Colon (tissue), 2 donors: ENCODE data around the gene EMID1.

Source experiments
- FAIRE-seq: peaks from 2 replicates; lab custom pipeline; 2012; peaks lifted over from hg19 to GRCh38; lab: Jason Lieb, UNC
- donor health status: control.
- donor health status: control.

EMID1 gene

DNA sequence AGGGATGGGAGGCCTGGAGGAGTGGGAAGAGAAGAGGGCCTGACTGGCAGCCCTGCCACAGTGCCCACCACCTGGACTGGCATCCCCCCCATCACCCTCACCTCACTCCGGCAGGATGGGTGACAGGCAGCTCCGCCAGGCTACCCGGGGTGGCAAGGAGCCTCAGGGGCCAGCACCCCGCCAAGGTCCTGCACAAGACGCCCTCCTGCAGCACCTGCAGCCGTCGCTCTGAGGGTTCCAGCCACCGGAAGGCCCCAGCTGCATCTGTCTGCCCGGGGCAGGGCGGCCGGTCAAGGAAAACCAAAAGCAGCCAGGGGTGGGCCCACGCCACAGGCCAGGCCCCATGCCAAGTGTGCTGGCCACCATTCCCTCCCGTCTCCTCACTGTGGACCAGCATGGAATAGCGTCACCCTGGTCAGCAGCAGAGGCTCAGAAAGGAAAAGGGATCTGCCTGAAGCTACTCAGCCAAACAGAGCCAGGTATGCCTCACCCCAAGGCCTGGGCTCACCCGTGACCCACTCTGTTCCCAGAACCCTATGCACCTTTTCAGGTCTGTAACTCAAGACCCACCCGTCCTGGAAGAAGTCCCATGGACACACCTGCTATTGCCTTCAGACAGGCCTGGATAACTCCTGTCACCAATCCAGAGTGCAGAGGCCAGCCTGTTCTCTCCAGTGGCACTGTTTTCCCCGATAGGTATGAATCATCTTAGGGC is 55.1 kb downstream of the EMID1 start:
- no peak for FAIRE-seq

DNA sequence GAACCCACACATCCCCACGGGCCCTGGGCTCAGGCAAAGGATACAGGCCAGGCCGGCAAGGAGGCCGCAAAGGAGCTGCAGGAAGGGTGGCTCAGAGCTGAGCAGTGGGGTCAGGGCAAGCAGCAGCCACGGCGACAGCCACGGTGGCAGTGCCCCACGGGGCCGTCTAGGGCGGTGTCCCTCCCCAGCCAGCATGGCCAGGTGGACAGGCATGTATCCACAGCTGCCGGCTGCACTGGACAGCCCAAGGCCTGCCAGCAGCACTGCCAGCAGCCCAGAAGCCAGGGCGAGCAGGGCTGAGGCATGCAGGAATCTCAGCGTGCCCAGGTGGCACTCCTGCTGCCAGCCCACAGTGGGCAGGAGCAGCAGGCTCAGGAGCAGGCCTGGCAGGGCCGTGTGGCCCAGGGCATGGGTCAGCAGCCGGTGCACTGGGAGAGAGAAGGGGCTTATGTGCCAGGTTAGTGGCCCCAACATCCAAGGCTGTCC is 58.1 kb downstream of the EMID1 start:
- FAIRE-seq: no peak

DNA sequence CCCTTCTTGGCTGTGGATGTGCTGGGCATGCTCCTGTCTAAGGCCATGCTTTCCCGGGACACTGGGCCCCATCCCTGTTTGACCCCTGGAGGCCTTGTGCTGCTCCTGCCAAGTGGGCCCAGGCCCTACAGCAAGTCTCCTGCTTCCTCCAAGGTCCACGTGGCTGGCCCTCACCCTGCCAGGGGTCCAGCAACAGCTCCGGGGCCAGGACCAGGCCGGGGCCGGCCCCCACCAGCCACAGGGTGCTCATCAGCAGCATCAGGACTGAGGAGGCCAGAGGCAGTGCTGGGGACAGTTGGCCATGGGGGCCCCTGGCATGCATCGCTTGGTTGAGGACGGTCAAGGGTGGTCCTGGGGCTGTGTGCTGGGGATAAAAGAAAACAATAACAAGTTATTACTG is 59.6 kb downstream of the EMID1 start:
- no peak for FAIRE-seq

DNA sequence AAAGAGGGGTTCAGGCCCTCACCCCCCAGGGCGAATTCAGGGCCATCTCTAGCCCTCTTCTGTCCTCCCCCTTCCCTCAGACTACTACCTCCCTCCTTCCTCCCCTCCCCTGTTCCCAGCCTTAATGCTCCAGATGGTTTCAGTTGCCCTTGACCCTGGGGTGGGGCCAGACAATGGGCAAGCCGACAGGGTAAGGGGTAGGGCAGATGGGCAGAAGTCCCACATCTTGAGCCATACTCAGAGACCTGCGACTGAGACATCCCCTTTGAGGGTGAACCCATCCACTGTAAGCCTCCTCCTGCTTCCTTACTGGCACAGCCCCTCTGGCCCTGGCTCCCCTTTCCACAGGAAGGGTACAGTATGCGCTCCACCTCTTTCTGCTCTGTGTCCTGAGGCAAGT is 60.2 kb downstream of the EMID1 start:
- FAIRE-seq: no peak

DNA sequence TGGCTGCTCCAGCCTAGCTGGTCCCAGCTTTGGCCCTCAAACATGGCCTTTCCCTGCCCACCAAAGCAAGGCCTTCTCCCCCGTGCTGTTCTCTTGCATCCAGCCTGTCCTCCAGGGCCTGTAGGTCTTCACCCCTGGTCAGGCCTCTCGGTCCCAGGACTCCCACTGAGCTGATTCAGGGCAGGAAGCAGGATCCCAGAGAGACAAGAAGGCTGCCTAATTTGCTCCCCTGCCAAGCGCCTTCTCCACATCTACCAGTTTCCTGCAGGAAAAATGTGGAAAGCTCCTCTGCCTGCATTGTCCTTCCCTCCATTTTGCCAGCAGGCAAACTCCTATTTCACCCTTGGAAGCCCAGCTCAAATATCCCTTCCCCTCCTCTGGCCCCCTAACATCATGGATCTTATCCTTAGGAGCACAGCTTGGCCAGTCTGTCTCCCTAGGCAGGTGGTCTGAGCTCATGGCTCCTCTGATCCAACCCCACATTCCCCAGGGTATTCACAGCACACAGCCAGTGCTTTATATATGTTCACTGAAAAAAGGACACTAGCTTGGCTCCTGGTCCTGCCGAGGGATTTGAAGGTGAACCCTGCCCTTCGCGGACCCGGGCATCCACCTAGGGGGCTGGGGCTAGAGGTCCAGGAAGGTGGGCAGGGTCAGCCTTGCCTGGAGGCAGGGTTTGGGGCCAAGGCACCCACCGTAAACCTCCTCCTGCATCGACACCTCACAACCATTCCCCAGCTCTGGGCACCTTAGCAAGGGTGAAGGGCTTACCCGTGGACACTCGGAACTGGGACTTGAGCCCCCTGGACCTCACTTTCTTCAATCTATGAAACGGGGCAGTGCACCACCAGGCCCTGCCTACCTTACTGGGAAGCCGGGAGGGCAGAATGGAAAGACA is 61.1 kb downstream of the EMID1 start:
- FAIRE-seq: no peak

DNA sequence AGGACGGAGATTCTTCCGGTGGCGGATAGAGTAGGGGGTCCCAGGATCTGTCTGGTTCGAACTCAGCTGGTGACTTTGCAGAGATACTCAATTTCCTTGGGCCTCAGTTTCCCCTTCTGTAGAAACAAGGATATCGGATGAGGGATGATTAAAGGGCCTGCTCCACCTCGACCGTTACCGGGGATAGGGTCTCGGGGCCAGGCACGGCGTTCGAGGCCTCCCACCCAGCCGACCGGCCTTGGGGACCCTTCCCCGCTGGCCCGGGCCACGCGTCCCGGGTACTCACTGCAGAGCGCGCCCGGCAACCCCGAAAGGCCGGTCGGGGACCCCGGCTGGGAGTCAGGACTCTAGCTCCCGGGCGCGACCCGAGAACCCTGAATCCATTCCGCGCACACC is 61.8 kb downstream of the EMID1 start:
- no peak for FAIRE-seq

DNA sequence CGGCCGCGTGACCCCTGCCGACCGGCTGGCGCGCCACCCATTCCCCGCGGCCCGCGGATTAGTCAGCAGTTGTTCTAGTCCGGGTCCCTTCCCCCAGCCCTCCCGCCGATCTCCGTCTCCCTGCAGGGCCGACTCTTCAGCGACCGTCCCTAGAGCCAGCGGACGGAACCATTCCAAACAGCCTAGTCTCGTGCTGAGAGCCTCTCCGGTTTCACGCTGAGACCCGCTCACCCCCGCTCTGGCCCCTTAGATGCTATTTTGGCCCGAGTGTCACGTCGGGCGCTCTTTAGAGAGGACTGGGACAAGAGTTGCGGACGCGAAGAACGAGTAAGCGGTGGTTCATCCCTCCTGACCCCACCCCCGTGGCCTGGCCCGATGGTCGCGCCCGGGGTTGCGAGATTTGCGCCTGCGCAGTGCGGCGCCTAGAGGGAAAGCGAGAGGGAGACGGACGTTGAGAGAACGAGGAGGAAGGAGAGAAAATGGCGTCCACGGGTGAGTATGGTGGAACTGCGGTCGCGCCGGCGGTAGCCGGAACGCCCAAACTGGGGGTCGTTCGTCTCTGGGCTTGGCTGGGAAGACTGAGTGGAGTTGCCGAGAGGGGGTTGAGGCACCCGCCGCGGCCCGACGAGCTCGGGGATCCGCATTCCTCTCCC is 62.3 kb downstream of the EMID1 start, which contains the start of the genes EWSR1 and RHBDD3:
TSS of gene EWSR1 (plus strand) at position 411 of the 653 bp plus-strand sequence. CDS start at position 480, 69 bp downstream.
TSS of gene RHBDD3 (minus strand) at position 124 of the 653 bp plus-strand sequence. CDS start 2,355 bp downstream, outside the sequence.
- no peak for FAIRE-seq

DNA sequence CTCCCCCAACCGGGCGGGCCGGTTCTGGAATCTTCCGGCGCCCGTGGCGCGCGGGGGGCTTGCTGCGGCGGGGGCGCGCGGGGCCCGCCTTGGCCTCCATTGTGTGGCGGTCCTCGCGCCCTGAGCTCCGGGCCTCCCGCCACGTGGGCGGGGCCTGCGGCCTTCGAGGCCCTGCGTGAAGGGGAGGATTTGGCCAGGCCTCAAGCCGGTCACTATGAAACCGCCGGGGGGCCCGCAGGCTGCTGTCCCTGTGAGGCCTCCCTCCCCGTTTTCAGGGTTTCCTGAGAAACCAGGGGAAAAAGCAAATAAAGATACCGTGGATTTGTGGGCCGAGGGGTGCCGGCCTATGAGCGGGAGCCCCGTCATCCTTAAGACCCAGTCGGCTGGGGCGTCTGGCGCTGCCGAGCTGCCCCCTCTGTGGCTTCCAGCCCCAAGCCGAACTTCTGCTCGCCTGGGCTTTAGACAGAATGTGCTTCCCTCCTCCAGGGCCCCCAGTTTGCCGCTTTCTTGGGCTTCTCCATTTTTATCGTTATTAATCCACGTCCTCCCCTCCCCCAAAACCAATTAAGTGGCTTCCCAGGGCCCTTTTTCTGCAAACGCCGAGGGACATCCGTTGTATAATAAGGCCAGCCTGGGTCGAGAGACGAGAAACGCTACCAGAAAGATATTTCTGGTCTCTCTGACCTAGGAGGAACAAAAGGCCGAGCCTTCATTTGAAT is 63.0 kb downstream of the EMID1 start:
- FAIRE-seq: no peak

DNA sequence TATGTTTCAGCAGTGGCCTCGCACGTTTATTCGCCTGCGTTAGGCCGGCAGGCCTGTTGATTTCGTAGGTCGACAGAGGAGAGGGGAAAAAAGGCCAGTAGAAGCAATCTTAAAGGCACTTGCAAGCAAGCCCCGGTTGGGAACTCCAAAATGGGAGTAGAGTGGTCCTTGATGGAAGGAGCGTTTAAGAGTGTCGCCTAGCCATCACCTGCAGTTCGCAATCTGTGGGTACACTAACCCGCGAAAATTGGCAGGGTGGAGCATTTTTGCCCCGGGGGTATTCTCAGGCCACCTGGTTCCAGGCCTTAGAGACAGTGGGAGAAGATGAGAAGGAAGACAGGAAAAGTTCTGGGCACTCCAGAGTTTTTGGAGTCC is 63.5 kb downstream of the EMID1 start:
- no peak for FAIRE-seq

DNA sequence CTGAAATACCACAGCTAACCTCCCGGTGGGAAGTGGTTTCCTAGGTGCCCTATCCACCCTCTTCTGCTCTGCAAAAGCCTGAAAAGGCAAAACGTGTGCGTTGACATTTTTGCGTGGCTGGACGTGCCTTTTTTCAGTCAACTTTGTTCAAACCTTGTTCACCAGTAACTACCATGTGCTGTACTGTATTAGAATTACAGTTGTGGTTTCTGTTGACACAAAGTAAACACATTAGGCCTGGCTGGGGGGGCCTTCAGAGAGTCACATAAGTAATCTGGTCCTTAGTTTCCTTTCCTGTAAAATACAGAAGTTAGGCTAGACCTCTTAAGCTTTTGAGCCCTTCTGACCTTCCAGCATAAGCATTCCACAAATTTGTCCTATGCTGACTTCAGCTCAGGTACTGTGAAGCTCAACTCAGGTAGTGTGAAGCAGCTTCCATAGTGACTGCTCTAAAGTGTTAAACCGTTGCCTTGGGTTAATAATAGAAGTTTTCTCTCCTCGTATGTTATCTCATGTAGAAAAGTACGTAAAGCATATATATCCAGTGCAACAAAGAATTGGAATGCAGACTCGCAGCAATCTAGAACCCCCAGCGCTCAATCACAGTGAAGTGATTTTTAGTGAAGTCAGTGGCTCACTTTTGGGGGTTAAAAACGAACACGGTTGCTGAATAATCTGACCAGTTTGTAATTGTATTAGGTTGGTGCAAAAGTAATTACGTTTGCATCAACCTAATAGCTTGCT is 64.2 kb downstream of the EMID1 start:
- no peak for FAIRE-seq

DNA sequence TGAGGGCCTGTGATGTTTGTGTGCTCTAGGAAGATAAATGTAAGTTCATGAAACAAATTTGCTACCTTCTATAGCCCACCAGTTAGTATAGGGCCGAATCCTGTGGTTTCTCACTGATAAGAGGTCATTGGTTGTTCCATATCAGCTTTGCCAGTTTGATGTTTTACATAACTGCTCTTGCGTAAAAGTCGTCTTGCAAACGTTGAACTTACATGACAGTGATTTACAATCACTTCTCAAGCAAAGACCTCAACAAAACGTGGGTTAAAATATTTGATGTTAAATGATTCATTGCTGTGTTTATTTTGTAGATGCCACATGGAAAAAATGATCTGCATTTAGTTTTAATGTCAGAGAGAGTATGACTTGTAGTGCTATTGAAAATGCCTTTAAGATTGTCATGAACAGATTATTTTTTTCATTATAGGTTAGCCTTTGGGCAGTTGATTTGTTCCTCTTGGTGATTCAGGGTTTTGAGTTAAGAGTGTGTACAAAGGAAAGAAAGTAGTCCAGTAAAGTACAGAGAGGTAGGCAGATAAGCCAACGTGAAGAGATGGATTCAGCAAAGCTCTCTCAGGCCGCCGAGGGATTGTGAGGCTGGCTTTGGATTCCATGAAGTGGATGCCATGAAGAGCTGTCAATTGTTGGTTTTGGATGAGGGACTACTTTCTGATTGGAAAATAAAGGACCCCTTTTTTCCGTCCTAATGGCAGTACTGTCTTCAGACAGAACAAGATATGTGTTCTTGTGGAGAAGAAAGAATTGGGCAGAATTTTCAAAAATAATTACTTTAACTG is 65.0 kb downstream of the EMID1 start:
- no peak for FAIRE-seq

DNA sequence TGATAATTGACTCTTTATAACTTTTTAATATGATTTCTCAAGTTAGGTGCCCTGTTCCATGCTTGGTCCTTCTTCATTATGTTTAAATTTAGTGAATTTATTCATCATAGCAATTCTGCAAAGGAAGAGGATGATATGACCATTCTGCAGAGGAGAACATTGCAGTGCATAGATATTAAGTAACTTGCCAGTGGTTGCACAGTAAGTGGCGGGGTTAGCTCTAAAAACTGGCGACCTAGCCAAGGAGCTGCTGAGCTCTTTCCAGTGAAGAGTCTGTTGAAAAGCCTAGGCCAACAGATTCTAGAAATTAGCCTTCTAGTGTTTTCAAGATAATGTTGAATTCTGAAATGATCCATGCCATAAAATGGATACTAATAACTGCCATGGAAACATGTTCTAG is 66.9 kb downstream of the EMID1 start:
- FAIRE-seq: no peak

DNA sequence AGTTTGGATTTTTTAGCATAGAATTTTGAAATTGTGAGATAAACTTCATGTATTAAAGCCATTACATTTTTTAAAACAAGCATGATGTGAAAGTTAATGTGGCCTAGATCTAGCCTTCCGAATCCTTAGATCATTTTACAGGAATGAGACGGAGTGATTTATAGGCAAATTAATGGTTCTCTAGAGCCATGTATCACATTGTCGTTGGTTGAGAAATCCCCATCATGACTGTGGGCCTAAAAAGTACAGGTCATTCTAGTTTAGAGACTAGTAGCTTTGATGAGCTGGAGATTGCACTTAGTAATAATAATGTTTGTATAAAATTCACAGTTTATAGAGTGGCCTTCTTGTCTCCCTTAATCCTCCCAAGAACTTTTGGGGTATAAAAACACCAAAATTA is 69.5 kb downstream of the EMID1 start:
- FAIRE-seq: no peak

DNA sequence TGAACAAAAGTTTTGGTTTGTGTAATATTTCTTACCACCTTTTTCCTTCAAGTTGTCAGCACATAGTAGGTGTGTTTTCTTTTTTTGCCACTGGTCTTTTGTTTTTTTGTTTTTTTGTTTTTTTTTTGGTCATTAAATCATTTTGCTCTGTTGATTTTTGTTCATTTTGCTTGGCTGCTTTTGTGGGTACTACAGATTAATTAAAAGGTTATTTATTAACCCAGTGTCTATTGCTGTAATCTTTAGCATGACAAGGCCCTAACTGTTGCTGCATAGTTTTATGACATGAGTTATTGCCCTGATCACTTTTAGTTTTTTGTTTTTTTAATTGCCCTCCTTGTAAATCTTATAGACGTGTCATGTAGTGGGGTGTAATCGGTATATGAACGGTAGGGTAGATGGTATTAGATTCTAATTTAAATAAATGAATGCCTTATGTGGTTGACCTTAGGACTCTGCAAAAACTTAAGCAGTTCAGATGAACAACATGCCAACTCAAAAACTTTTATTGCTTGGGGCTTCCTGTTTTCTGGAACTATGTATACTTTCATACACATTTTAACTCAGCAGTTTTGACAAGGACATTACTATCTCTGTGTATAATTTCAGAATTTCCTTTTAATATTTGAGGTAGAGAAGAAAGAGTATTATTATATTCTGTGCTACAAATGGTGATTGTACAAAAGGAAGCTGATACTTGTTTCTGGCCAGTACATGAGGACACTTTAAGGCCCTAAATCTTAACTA is 70.3 kb downstream of the EMID1 start:
- no peak for FAIRE-seq

DNA sequence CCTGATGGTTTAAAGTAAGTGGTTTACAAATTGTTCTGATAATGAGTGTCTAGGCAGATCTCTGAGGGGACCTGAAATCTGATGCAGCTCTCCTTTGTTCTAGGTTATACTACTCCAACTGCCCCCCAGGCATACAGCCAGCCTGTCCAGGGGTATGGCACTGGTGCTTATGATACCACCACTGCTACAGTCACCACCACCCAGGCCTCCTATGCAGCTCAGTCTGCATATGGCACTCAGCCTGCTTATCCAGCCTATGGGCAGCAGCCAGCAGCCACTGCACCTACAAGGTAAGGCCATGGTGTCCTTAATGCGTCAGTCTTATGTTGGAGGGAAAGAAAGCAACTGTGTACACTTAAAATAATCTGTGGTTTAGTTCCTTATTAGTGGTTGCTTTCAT is 72.2 kb downstream of the EMID1 start:
- FAIRE-seq: no peak

DNA sequence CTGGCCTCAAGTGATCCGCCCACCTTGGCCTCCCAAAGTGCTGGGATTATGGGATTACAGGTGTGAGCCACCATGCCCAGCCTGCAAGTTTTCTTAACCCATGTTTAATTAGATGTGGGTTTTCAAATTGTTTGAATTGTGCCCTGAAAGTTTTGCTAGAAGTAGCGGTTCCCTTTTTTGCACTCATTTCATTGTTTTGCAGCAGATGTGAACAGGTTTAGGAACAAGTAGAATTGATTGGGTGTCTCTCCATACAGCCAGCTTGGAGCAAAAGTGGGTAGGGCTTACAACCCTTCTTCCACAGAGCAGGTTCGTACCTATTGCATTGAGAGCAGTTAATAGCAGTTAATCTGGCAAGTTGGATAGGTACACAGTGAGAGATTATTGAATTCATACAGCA is 78.5 kb downstream of the EMID1 start:
- no peak for FAIRE-seq

DNA sequence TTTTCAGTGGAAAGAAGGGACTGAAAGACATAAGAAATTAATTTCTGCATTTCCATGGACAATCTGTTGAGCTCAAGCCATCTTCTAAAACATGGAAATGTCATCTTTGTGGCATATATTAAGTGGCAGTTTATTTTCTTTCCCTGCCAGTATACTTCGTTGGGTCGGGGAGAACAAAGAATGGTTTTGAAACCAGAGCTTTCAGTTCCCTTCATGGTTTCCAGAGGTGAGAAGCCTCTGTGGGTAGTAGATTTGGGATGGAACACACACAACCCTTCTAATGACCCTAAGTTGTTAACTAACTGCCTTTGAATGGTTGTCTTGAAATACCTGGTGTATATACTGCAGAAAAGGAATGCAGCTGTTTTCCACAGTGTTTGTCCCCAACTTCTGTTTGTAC is 83.1 kb downstream of the EMID1 start:
- FAIRE-seq: no peak

DNA sequence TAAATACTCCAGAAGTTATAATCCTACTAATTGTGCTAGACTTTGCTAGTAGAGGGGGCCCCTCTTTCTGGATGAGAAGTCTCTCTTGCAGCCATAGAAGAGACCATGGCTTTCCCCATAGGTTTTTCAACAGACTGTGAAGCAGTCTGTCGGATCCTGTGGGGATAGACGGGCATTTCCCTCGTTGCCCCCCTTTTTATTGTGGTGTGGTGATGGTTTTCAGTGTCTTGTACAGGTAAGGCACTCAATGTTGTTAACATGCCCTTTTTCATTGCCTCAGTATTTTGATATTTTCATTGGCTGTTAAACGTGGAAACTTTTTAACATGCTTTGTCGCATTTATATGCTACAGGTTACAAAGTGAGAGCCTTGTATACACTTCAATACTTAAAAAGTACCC is 84.4 kb downstream of the EMID1 start:
- FAIRE-seq: no peak

DNA sequence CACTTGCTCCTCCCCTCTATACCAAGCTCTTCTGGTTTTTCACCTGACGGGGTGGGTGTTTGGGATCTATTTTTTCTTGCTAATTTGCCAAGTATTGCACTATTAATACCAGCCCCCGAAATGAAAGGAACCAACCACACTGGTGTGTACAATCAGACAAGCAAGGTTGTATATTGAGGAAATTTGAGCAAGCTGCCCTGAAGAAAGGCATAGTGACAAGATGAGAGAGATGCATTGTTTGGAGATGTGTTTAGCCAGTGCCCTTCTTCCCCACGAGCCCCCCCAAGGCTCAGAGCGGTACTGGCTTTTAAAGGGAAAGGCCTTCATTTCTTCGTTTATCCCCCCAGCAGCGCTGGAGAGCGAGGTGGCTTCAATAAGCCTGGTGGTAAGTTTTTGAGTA is 85.5 kb downstream of the EMID1 start:
- FAIRE-seq: no peak

DNA sequence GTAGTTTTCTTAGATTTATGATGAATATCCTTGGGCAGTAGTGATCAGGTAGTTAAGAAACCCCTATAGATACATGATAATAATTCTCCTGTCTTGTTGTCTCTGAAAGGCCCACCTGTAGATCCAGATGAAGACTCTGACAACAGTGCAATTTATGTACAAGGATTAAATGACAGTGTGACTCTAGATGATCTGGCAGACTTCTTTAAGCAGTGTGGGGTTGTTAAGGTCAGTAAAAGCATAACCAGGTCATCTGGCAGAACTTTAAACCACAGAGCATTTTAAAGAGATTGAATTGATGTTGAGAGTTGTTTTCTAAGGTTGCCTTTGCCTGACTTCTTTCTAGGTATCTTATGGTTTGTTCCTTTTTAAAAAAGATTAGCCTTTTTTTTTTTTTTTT is 86.7 kb downstream of the EMID1 start:
- no peak for FAIRE-seq
